Neuronal stem cell (in vitro differentiated cells): ENCODE data around the gene SAMSN1.

Experiments
- DNase-seq: peaks from one replicate; pipeline ENCODE4 v3.0.0-alpha.2; 2013; ENCODE audit warnings: low spot score
- H2AFZ ChIP-seq: one replicate; pipeline ENCODE4 v1.6.1; 2013; ENCODE audit warnings: mild to moderate bottlenecking, low read length, inconsistent platforms
- H2AK5ac ChIP-seq: 2 replicates; pipeline ENCODE4 v1.6.1; 2013; ENCODE audit warnings: low read depth, mild to moderate bottlenecking, inconsistent platforms, low read length, moderate library complexity, mixed read lengths
- H2BK120ac ChIP-seq: 2 replicates; pipeline ENCODE4 v1.6.1; 2013; ENCODE audit warnings: low read depth, mild to moderate bottlenecking, inconsistent platforms, low read length, moderate library complexity, mixed read lengths
- H2BK12ac ChIP-seq: one replicate; pipeline ENCODE4 v1.6.1; 2013; ENCODE audit warnings: low read length, inconsistent platforms
- H2BK15ac ChIP-seq: 2 replicates; pipeline ENCODE4 v1.6.1; 2013; ENCODE audit warnings: mild to moderate bottlenecking, low read length, inconsistent platforms, mixed read lengths
- H2BK5ac ChIP-seq: one replicate; pipeline ENCODE4 v1.6.1; 2013; ENCODE audit warnings: inconsistent platforms, mild to moderate bottlenecking, low read length, moderate library complexity
- H3K14ac ChIP-seq: one replicate; pipeline ENCODE4 v1.6.1; 2013; ENCODE audit warnings: low read length, inconsistent platforms
- H3K18ac ChIP-seq: 2 replicates; pipeline ENCODE4 v1.6.1; 2013; ENCODE audit warnings: low read length, inconsistent platforms
- H3K23ac ChIP-seq: 2 replicates; pipeline ENCODE4 v1.6.1; 2013; ENCODE audit warnings: low read depth, mild to moderate bottlenecking, mixed read lengths, low read length, inconsistent platforms; ENCODE audit not compliant: poor library complexity
- H3K27ac ChIP-seq: replicated peaks from 3 replicates; pipeline ENCODE4 v1.5.1; 2013; ENCODE audit warnings: low read length, inconsistent platforms
- H3K27me3 ChIP-seq, 3 experiments: 2 replicates each; pipeline ENCODE4 v1.6.1; 2013; ENCODE audit warnings: low read length in 3 of 3, mild to moderate bottlenecking in 2 of 3, inconsistent platforms in 1 of 3, low read depth in 1 of 3, mixed read lengths in 1 of 3, moderate library complexity in 1 of 3; ENCODE audit not compliant: control insufficient read depth in 3 of 3, insufficient read depth in 3 of 3
- H3K36me3 ChIP-seq, 2 donors: replicated peaks in 1 of 2; 2 replicates each; pipeline ENCODE4 v1.6.1; 2013; ENCODE audit warnings: low read length in 2 of 2; ENCODE audit not compliant: control insufficient read depth in 2 of 2, insufficient read depth in 2 of 2
- H3K4ac ChIP-seq: 2 replicates; pipeline ENCODE4 v1.6.1; 2013; ENCODE audit warnings: inconsistent platforms, mild to moderate bottlenecking, low read length, moderate library complexity
- H3K4me1 ChIP-seq, 2 donors: 1 replicate in 1 of 2; 2 replicates in 1 of 2; pipeline ENCODE4 v1.6.1; 2013; ENCODE audit warnings: low read length in 2 of 2, low read depth in 1 of 2; ENCODE audit not compliant: control insufficient read depth in 2 of 2, insufficient read depth in 1 of 2
- H3K4me2 ChIP-seq: one replicate; pipeline ENCODE4 v1.6.1; 2013; ENCODE audit warnings: mild to moderate bottlenecking, low read length, inconsistent platforms; ENCODE audit not compliant: insufficient read depth, poor library complexity, severe bottlenecking
- H3K4me3 ChIP-seq, 2 donors: 2 replicates each; pipeline ENCODE4 v1.5.1; 2013; ENCODE audit warnings: low read length in 2 of 2, mild to moderate bottlenecking in 2 of 2, inconsistent platforms in 1 of 2, moderate library complexity in 1 of 2
- H3K79me1 ChIP-seq: one replicate; pipeline ENCODE4 v1.6.1; 2013; ENCODE audit warnings: low read depth, mild to moderate bottlenecking, inconsistent platforms, low read length, moderate library complexity
- H3K9ac ChIP-seq: one replicate; pipeline ENCODE4 v1.6.1; 2013; ENCODE audit warnings: mild to moderate bottlenecking, low read depth, low read length, inconsistent platforms; ENCODE audit not compliant: poor library complexity
- H3K9me3 ChIP-seq, 2 donors: replicated peaks in 1 of 2; 2 replicates each; pipeline versions ENCODE3 to v1.6.1; 2013; ENCODE audit warnings: low read length in 2 of 2, mild to moderate bottlenecking in 2 of 2, inconsistent platforms in 1 of 2, low read depth in 1 of 2, mixed read lengths in 1 of 2, moderate library complexity in 1 of 2; ENCODE audit not compliant: control insufficient read depth in 2 of 2, insufficient read depth in 1 of 2
- H4K8ac ChIP-seq: one replicate; pipeline ENCODE4 v1.6.1; 2013; ENCODE audit warnings: low read depth, mild to moderate bottlenecking, inconsistent platforms, low read length, moderate library complexity
- H4K91ac ChIP-seq: one replicate; pipeline ENCODE4 v1.6.1; 2013; ENCODE audit warnings: low read length, low read depth, mild to moderate bottlenecking, inconsistent platforms; ENCODE audit not compliant: poor library complexity
- WGBS, 2 donors: extraction: QIAGEN DNeasy Blood & Tissue Kit; methylation state at CpG; one replicate each; pipeline ENCODE4 v1.1.7; 2013; ENCODE audit warnings: missing lambda C conversion rate in 2 of 2, mixed read lengths in 1 of 2; ENCODE audit not compliant: insufficient read length in 2 of 2, insufficient replicate concordance in 1 of 2; ENCODE audit errors: extremely low coverage in 2 of 2; 5-methylcytosine and 5-hydroxymethylcytosine counted together

Gene SAMSN1

GRCh38 chr21:14562959-14563358, 16.8 kb upstream of the SAMSN1 start:
- Histone ChIP-seq H3K23ac (no peak overlapping the region), H3K14ac (no peak overlapping the region), H3K4ac (no peak overlapping the region), H3K36me3 (no peaks in the 10 kb centered on the region), H3K4me3 (no peak overlapping the region), H2AK5ac (no peak overlapping the region), H2BK15ac (no peak overlapping the region), H3K27me3 (no peaks in the 10 kb centered on the region), H2BK120ac (no peak overlapping the region), H4K91ac (no peak overlapping the region), H4K8ac (no peak overlapping the region), H3K4me1 (no peaks in the 10 kb centered on the region), H2BK5ac (no peak overlapping the region), H3K27ac (no peak overlapping the region), H2BK12ac (no peak overlapping the region), H3K18ac (no peak overlapping the region), H3K9ac (no peak overlapping the region), H3K9me3 (peaks cover 0 to 2% of the 10 kb centered on the region in 2 donors), H2AFZ (no peak overlapping the region), H3K4me2 (no peak overlapping the region), H3K79me1 (no peaks in the 10 kb centered on the region)
- DNase-seq = no peak

GRCh38 chr21:14560555-14560954, 14.4 kb upstream of the SAMSN1 start:
- Histone ChIP-seq H3K9me3 (peaks cover 0 to 2% of the 10 kb centered on the region in 2 donors), H3K27ac (no peak overlapping the region), H3K18ac (no peak overlapping the region), H2BK120ac (no peak overlapping the region), H4K8ac (no peak overlapping the region), H3K36me3 (no peaks in the 10 kb centered on the region), H3K23ac (no peak overlapping the region), H2BK5ac (no peak overlapping the region), H4K91ac (no peak overlapping the region), H2BK15ac (no peak overlapping the region), H3K4me3 (no peak overlapping the region), H3K27me3 (no peaks in the 10 kb centered on the region), H3K9ac (no peak overlapping the region), H2AFZ (no peak overlapping the region), H2AK5ac (no peak overlapping the region), H3K4me1 (no peaks in the 10 kb centered on the region), H3K4me2 (no peak overlapping the region), H2BK12ac (no peak overlapping the region), H3K14ac (no peak overlapping the region), H3K79me1 (no peaks in the 10 kb centered on the region), H3K4ac (no peak overlapping the region)
- DNase-seq = no peak
- no CpG with 5 or more reads among the region's 4 CpGs for WGBS, 2 donors

GRCh38 chr21:14560139-14560538, 14.0 kb upstream of the SAMSN1 start:
- no peak for DNase-seq
- Histone ChIP-seq H2BK15ac (no peak overlapping the region), H3K4ac (no peak overlapping the region), H2BK5ac (no peak overlapping the region), H2AFZ (no peak overlapping the region), H3K9me3 (peaks cover 0 to 2% of the 10 kb centered on the region in 2 donors), H4K8ac (no peak overlapping the region), H3K23ac (no peak overlapping the region), H3K27ac (no peak overlapping the region), H2AK5ac (no peak overlapping the region), H3K36me3 (no peaks in the 10 kb centered on the region), H4K91ac (no peak overlapping the region), H3K18ac (no peak overlapping the region), H3K27me3 (no peaks in the 10 kb centered on the region), H3K4me2 (no peak overlapping the region), H3K79me1 (no peaks in the 10 kb centered on the region), H2BK12ac (no peak overlapping the region), H3K9ac (no peak overlapping the region), H3K4me1 (no peaks in the 10 kb centered on the region), H2BK120ac (no peak overlapping the region), H3K14ac (no peak overlapping the region), H3K4me3 (no peak overlapping the region)

- Histone ChIP-seq H3K27ac (no peak overlapping the region), H3K9ac (no peak overlapping the region), H3K23ac (no peak overlapping the region)
Measured at GRCh38 chr21:14559102-14559501, 13.0 kb upstream of the SAMSN1 start.

More at GRCh38 chr21:14559102-14559501, 13.0 kb upstream of the SAMSN1 start:
- no peak overlapping the region for H2BK15ac ChIP-seq
- no peak overlapping the region for H4K91ac ChIP-seq
- no peak overlapping the region for H3K4ac ChIP-seq
- H2BK5ac ChIP-seq = no peak overlapping the region
- no peaks in the 10 kb centered on the region for H3K27me3 ChIP-seq
- H3K4me2 ChIP-seq = no peak overlapping the region
- H3K4me3 ChIP-seq = no peak overlapping the region
- no peaks in the 10 kb centered on the region for H3K4me1 ChIP-seq
- H3K14ac ChIP-seq = no peak overlapping the region
- no peak for DNase-seq
- no peak overlapping the region for H2AFZ ChIP-seq
- no peaks in the 10 kb centered on the region for H3K79me1 ChIP-seq
- no peak overlapping the region for H4K8ac ChIP-seq
- H2AK5ac ChIP-seq = no peak overlapping the region
- H3K36me3 ChIP-seq = no peaks in the 10 kb centered on the region
- no peak overlapping the region for H2BK12ac ChIP-seq
- no peak overlapping the region for H2BK120ac ChIP-seq
- H3K9me3 ChIP-seq = peaks cover 0 to 2% of the 10 kb centered on the region in 2 donors
- no peak overlapping the region for H3K18ac ChIP-seq
